H9 (cell line): ENCODE measurements around the gene RPS15. TPM values are rescaled to one million over a fixed set of nuclear protein-coding genes. Genes with fewer than 3 reads are reported as not detected.

ENCODE experiments used
- DNase-seq: peaks from one replicate; pipeline ENCODE4 v3.0.0-alpha.2; 2017
- H2AFZ ChIP-seq: one replicate; pipeline ENCODE4 v1.6.1; 2013; ENCODE audit warnings: mild to moderate bottlenecking, low read length, control low read depth, moderate library complexity
- H2AK5ac ChIP-seq: 2 replicates; pipeline ENCODE4 v1.6.1; 2013; ENCODE audit warnings: low read length, control low read depth, mixed read lengths; ENCODE audit not compliant: insufficient read length
- H2BK120ac ChIP-seq: one replicate; pipeline ENCODE4 v1.6.1; 2013; ENCODE audit warnings: low read depth, mild to moderate bottlenecking, low read length, control low read depth, inconsistent platforms; ENCODE audit not compliant: poor library complexity, severe bottlenecking
- H2BK12ac ChIP-seq: 2 replicates; pipeline ENCODE4 v1.6.1; 2013; ENCODE audit warnings: low read length, control low read depth, mixed read lengths, low read depth; ENCODE audit not compliant: insufficient read length
- H2BK15ac ChIP-seq: 2 replicates; pipeline ENCODE4 v1.6.1; 2013; ENCODE audit warnings: low read depth, low read length, control low read depth
- H2BK20ac ChIP-seq: one replicate; pipeline ENCODE4 v1.6.1; 2013; ENCODE audit warnings: low read depth, mild to moderate bottlenecking, low read length, control low read depth, inconsistent platforms; ENCODE audit not compliant: poor library complexity, severe bottlenecking
- H2BK5ac ChIP-seq: 2 replicates; pipeline ENCODE4 v1.6.1; 2013; ENCODE audit warnings: low read length, control low read depth, mixed read lengths; ENCODE audit not compliant: insufficient read length
- H3K14ac ChIP-seq: 2 replicates; pipeline ENCODE4 v1.6.1; 2013; ENCODE audit warnings: low read length, control low read depth; ENCODE audit not compliant: insufficient read depth
- H3K18ac ChIP-seq: 2 replicates; pipeline ENCODE4 v1.6.1; 2013; ENCODE audit warnings: low read depth, mild to moderate bottlenecking, mixed read lengths, low read length, control low read depth; ENCODE audit not compliant: insufficient read length
- H3K23ac ChIP-seq: 2 replicates; pipeline ENCODE4 v1.6.1; 2013; ENCODE audit warnings: low read length, control low read depth, mixed read lengths, low read depth; ENCODE audit not compliant: insufficient read length
- H3K23me2 ChIP-seq: 2 replicates; pipeline ENCODE4 v1.6.1; 2013; ENCODE audit warnings: low read depth, mild to moderate bottlenecking, mixed read lengths, low read length, control low read depth; ENCODE audit not compliant: insufficient read length, poor library complexity, severe bottlenecking
- H3K27ac ChIP-seq: 2 replicates; pipeline ENCODE4 v1.5.1; 2013; ENCODE audit warnings: low read length, control low read depth, mixed read lengths, low read depth; ENCODE audit not compliant: insufficient read length
- H3K27me3 ChIP-seq: 2 replicates; pipeline ENCODE4 v1.6.1; 2013; ENCODE audit warnings: low read length, control low read depth, inconsistent platforms; ENCODE audit not compliant: insufficient read depth
- H3K4ac ChIP-seq: 2 replicates; pipeline ENCODE4 v1.6.1; 2013; ENCODE audit warnings: low read depth, mild to moderate bottlenecking, control low read depth, inconsistent platforms, low read length, moderate library complexity
- H3K4me1 ChIP-seq: 2 replicates; pipeline ENCODE4 v1.6.1; 2013; ENCODE audit warnings: low read length, control low read depth, inconsistent platforms; ENCODE audit not compliant: insufficient read depth
- H3K4me2 ChIP-seq: 2 replicates; pipeline ENCODE4 v1.6.1; 2013; ENCODE audit warnings: low read length, control low read depth, mixed read lengths; ENCODE audit not compliant: insufficient read length, insufficient read depth
- H3K56ac ChIP-seq: 2 replicates; pipeline ENCODE4 v1.6.1; 2013; ENCODE audit warnings: low read depth, mild to moderate bottlenecking, mixed read lengths, low read length, control low read depth; ENCODE audit not compliant: insufficient read length
- H3K79me1 ChIP-seq: 2 replicates; pipeline ENCODE4 v1.6.1; 2013; ENCODE audit warnings: low read depth, mild to moderate bottlenecking, moderate library complexity, low read length, control low read depth, inconsistent platforms; ENCODE audit not compliant: insufficient read depth, poor library complexity, severe bottlenecking
- H3K79me2 ChIP-seq: 2 replicates; pipeline ENCODE4 v1.6.1; 2013; ENCODE audit warnings: low read length, control low read depth, inconsistent platforms; ENCODE audit not compliant: insufficient read depth
- H3K9ac ChIP-seq: 2 replicates; pipeline ENCODE4 v1.6.1; 2013; ENCODE audit warnings: low read length, control low read depth, mixed read lengths; ENCODE audit not compliant: insufficient read length; ENCODE audit errors: extremely low read depth
- H3K9me3 ChIP-seq: one replicate; pipeline ENCODE4 v1.6.1; 2013; ENCODE audit warnings: low read depth, low read length, inconsistent platforms; ENCODE audit not compliant: control insufficient read depth
- H3T11ph ChIP-seq: one replicate; pipeline ENCODE4 v1.6.1; 2013; ENCODE audit warnings: mild to moderate bottlenecking, low read length, control low read depth, inconsistent platforms
- H4K20me1 ChIP-seq: one replicate; pipeline ENCODE4 v1.6.1; 2013; ENCODE audit not compliant: control insufficient read depth, insufficient read length, insufficient read depth
- H4K5ac ChIP-seq: 2 replicates; pipeline ENCODE4 v1.6.1; 2013; ENCODE audit warnings: low read depth, mild to moderate bottlenecking, mixed read lengths, low read length, control low read depth; ENCODE audit not compliant: insufficient read length
- H4K8ac ChIP-seq: replicated peaks from 2 replicates; pipeline ENCODE4 v1.6.1; 2013; ENCODE audit warnings: low read length, control low read depth, mixed read lengths, low read depth; ENCODE audit not compliant: insufficient read length
- H4K91ac ChIP-seq: 2 replicates; pipeline ENCODE4 v1.6.1; 2013; ENCODE audit warnings: low read depth, mild to moderate bottlenecking, moderate library complexity, mixed read lengths, low read length, control low read depth; ENCODE audit not compliant: insufficient read length
- H3K27ac Mint-ChIP-seq, 3 experiments: 2 replicates in 2 of 3; 3 replicates in 1 of 3; pipeline ENCODE4 v1.8.0; 2020 to 2021; ENCODE audit warnings: mixed read lengths in 3 of 3, mild to moderate bottlenecking in 1 of 3, moderate library complexity in 1 of 3
- H3K27me3 Mint-ChIP-seq: 2 replicates; pipeline ENCODE4 v1.8.0; 2021; ENCODE audit warnings: low read depth, mild to moderate bottlenecking, moderate library complexity, mixed read lengths
- H3K36me3 Mint-ChIP-seq, 3 experiments: 2 replicates in 2 of 3; 3 replicates in 1 of 3; pipeline ENCODE4 v1.8.0; 2020 to 2021; ENCODE audit warnings: low read depth in 3 of 3, mixed read lengths in 3 of 3; ENCODE audit not compliant: insufficient read depth in 1 of 3
- H3K4me1 Mint-ChIP-seq, 2 experiments: 2 replicates each; pipeline ENCODE4 v1.8.0; 2020; ENCODE audit warnings: mixed read lengths in 2 of 2
- H3K4me3 Mint-ChIP-seq, 2 experiments: 2 replicates in 1 of 2; 3 replicates in 1 of 2; pipeline ENCODE4 v1.8.0; 2020 to 2021; ENCODE audit warnings: mild to moderate bottlenecking in 2 of 2, mixed read lengths in 2 of 2, moderate library complexity in 1 of 2
- H3K9me3 Mint-ChIP-seq, 2 experiments: 2 replicates in 1 of 2; 3 replicates in 1 of 2; pipeline ENCODE4 v1.8.0; 2020; ENCODE audit warnings: mild to moderate bottlenecking in 2 of 2, mixed read lengths in 2 of 2, moderate library complexity in 1 of 2
- CTCF ChIP-seq: fragments of 200-600 bp; sonication (generic); conservative IDR thresholded peaks from 3 replicates; pipeline ENCODE4 v1.8.0; 2021; ENCODE audit warnings: antibody characterized with exemption, mild to moderate bottlenecking
- WGBS: extraction: QIAGEN DNeasy Blood & Tissue Kit; methylation state at CpG from one replicate; pipeline ENCODE4 v1.1.7; 2013; ENCODE audit warnings: missing lambda C conversion rate, low lambda C conversion rate, mixed read lengths; ENCODE audit not compliant: insufficient read length; ENCODE audit errors: extremely low coverage; 5-methylcytosine and 5-hydroxymethylcytosine counted together
- total RNA-seq: library from RNA; stranded (reverse); gene quantifications from 2 replicates; pipeline ENCODE4 v1.2.1, GENCODE V29; 2021

RPS15 gene
- total RNA-seq, 1 experiment from 2014 or later, result 1,628 TPM

GRCh38 chr19:1451916-1452801 lies 14.0 kb downstream of the RPS15 start:
- Histone ChIP-seq H4K91ac (no peak overlapping the region), H3K23ac (no peak overlapping the region), H3K56ac (no peak overlapping the region), H3K9ac (no peak overlapping the region), H2BK120ac (no peak overlapping the region), H3T11ph (no peak overlapping the region), H2AFZ (no peak overlapping the region), H3K23me2 (peaks cover 15% of the 10 kb centered on the region), H4K8ac (no peak overlapping the region), H2BK20ac (no peak overlapping the region), H2BK12ac (no peak overlapping the region), H3K18ac (peak overlapping the region; percentile 32), H2AK5ac (no peak overlapping the region), H3K4ac (no peak overlapping the region), H3K9me3 (no peaks in the 10 kb centered on the region), H4K20me1 (no peaks in the 10 kb centered on the region), H3K79me1 (no peaks in the 10 kb centered on the region), H3K79me2 (no peaks in the 10 kb centered on the region), H3K14ac (peak overlapping the region; percentile 51; the same call in 1 of the 2 replicates), H3K4me1 (no peaks in the 10 kb centered on the region; the same call in 1 of the 2 replicates), H3K4me2 (no peak overlapping the region), H3K27ac (no peak overlapping the region), H3K27me3 (peaks cover 23% of the 10 kb centered on the region; the same call in 1 of the 2 replicates), H2BK15ac (no peak overlapping the region), H4K5ac (no peak overlapping the region), H2BK5ac (no peak overlapping the region)
- Mint-ChIP-seq H3K4me1 (peaks cover 13 to 46% of the 10 kb centered on the region in 2 experiments), H3K27me3 (peaks cover 83% of the 10 kb centered on the region), H3K27ac (no peak overlapping the region), H3K36me3 (peaks cover 0 to 2% (median under 1%) of the 10 kb centered on the region in 3 experiments; a peak in 1 of 7 replicates), H3K9me3 (no peaks in the 10 kb centered on the region; a peak in 1 of 5 replicates), H3K4me3 (peak overlapping the region in 1 of 2 experiments; percentile 53; a peak in 1 of 5 replicates)
- TF ChIP-seq CTCF, result no peak
- peak; percentile 75 for DNase-seq
- no CpG with 5 or more reads among the region's 39 CpGs for WGBS
